GM19099 (cell line): ENCODE measurements around the gene ABLIM2.

Source experiments
- POLR2A ChIP-seq: IDR thresholded peaks from 3 replicates; pipeline ENCODE4 v1.6.1; 2011; ENCODE audit warnings: low read depth; ENCODE audit not compliant: insufficient read length; ENCODE audit errors: extremely low read depth

The ABLIM2 gene

DNA sequence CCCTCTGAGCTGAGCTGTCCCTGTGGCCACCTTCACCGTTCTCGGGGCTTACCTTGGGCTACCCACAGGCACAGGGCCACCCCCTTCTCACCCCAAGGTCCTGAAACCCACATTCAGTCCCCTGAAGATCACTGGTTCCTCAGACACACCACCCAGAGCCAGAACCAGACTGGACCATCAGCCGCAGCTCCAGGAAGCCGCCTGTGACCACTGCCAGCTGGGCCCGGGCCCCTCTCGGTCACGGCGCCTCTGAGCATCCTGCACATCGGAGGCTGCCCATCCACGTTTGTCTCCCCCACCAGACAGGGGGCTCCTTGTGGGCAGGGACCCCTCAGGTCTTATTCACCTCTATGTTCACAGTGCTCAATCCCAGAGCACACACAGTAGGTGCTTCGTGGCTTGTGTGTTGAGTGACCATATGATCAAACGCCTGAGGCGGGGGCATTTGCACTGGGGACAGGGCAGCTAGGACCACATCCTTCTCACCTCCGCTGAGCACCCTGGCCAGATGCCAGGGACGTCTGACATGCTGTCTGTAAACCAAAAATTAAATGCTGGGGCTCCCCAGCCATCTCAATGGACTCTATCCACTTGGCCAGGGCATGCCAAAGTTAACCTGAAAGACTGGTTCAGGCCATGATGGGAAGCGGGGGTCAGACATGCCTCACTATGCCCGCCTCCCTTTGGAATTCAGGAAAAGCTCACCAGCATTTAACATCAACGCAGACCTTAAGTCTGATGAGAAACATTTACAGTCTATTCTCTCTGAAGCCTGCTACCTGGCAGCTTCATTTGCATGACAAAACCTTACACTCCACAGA, 109.5 kb downstream of the ABLIM2 start:
- TF ChIP-seq POLR2A, result no peak

DNA sequence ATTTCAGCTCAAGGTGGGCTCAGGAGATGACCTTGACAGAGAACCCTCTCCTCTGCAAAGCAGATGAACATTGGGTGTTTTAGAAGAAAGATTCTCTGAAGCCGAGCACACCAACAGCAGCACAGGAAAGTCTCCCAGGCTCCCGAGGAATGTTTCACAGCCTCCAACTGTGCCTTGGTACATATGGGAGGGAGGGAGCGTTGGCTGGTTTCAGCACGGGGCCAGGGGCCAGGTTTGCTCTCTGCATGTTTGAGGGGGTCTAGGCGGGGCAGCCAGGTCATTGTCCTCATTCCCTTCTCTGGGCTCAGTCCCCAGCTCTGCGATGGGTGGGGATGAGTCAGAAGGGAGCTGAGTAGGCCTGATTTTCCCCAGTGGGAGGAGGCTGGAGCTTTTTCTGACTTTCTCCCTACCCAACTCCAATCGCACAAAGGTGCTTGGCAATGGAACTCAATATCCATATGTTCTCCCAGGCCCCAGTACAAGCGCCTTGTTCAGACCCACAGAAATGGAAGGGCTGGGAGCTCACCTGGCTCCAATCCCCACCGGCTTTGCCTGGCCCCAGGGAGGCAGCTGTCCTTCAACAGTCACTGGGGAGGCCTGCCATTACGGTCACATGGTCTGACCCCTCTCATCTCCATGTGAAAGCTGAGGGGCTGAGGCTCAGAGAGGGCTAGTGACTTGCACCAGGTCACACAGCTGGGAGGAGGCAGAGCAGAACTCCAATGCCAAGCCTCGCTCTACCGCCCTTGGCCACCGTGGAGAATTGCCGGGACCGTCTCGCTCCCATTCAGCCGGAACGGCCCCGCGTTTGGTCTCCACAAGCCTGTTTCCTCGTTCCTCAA, 110.6 kb downstream of the ABLIM2 start:
- TF ChIP-seq POLR2A, result no peak

DNA sequence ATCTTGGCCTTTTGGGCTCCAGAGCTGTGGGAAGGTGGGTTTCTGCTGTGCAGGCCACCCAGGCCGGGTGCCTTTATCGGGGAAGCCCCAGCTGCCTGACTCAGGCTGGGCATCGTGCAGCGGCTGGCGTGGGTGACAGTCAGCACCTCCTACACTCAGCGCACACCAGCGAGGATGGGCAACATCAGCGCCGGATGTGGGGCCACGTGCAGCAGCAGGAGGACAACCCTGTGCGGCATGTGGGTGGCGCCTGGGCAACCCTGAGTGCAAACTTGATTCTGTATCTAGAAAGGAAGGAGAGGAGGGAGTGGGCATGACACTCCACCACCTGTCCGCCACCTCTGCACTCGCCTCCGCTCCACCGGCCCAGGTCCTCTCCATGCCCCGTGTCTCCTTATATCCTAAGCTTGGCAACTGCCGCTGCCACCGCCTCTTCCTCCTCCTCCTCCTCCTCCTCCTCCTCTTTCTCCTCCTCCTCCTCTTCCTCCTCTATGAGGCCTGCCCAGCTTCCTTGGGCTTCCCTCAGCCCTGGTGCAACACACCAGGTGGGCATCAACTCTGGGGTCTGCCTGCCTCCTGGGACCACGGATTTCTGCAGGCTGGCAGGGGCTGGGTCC, 111.6 kb downstream of the ABLIM2 start:
- no peak for TF ChIP-seq POLR2A

DNA sequence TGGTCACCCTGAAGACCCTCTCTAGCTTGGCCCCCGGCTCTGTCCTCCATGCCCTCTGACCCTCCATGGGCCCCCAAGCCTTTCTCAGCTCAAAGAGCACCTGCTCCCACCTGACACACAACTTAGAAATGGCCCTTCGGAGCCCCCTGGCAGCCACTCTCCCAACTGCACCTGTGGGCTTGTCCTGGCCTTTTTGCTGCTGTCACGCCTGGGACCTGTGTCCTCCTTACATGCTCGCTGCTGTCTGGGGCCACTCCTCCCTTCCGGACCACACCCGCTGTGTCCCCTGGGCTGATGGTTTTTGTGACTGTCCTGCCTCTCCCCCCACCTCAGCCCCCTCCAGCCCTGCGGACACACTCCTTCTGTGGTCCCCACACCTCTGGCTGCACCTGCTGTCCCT, 112.7 kb downstream of the ABLIM2 start:
- TF ChIP-seq POLR2A, result no peak

DNA sequence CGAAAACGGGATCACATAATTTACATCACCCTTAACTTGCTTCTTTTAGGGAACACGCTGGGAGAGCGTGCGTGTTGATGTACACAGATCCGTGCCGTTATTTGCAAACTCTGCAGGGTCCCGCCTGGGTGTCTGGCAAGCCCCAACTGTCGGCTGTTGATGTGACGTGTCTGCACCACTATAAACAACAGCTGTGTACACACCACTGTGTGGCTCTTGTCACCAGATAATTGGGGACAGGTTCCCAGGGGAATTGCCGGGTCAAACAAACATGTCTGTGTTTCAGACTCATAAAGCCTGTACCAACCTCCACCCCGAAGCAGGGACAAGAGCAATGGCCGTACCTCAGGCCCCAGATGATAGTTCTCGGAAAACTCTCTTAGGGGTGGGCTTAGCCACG, 113.9 kb downstream of the ABLIM2 start:
- TF ChIP-seq POLR2A, result no peak

DNA sequence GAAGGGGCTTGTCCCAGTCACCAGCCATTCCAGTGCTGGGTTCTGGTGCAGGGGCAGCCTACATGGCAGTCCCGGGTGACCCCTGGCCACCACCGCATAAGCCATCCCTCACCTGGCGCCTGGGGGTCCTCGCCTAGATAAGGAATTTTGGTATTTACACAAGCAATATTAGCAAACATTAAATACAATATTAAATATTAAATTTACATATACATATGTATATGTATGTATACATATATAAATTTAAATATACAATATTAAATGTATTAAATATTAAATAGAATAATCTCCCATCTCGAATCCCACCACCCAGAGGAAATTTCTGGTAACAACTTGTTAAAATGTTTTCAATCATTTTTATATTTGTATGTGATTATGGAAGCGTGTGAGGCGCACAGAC, 114.4 kb downstream of the ABLIM2 start:
- TF ChIP-seq POLR2A, result no peak

DNA sequence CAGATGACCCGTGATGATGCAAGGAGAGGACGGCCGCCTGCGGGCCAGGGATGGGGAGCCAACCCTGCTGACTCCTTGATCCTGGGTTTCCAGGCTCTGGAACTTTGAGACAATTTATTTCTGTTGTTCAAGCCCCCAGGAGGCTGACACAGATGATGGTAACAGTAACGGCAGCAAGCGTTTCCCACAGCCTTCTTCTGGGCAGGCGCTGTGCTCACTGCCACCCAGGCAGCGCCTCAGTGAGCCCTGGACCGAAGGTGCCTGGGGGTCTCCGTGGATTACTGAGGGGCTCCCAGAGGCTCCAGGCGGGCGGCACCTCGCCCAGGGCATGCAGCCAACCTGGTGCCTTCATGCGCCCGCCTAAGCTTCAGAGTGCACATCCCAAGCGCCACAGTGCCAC, 115.0 kb downstream of the ABLIM2 start:
- TF ChIP-seq POLR2A, result no peak

DNA sequence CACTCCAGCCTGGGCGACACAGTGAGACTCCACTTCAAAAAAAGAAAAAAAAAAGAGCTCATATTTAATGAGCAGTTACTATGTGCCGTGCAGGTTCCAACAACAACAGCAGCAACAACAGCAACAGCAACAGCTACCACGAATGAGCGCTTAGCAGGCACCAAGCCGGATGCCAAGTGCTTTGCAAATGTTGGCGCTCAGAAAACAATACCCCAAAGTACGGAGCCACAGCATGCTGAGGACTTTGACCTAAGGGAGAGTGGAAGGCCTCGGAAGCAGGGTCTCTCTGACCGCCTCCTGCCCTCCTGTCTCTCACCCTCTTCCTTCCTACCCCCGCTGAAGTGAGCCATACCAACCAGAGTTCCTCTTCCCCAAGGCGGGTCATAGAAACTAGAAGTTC, 116.7 kb downstream of the ABLIM2 start:
- no peak for TF ChIP-seq POLR2A

DNA sequence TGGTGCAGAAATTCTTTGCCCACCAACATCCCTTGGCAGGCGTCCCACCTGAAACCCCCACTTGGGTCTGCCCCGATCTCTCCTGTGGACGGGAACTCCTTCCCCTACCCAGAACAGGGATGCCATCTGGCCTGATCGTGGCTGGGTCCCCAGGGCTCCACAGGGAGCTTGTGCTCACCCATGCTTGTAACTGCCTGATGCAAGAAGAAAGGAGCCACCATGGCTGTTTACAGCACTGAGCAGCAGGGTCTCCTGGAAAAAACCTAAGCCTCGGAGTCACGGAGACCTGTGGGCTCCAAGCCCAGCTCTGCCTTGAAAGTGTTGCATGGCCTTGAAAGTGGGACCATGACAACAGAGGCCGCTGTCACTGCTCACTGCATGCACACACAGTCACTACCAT, 117.4 kb downstream of the ABLIM2 start:
- no peak for TF ChIP-seq POLR2A

DNA sequence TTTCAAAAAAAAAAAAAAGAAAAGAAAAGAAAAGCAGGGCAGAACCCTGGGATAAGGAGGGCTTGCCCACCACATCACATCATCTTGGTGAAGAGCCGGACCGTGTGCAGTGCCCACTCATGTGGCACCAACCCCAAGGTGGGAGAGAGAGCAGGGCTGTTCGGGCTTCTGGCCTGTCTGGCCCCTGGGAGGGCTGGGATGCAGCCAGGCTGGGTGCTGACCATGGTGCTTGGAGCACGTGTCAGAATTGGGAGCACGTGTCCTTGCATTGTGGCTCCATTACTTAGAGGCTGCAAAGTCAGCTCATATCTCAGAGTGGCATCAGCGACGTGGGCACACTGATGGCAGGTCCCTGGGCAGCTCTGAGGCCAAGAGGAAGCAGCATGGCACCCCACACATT, 118.0 kb downstream of the ABLIM2 start:
- no peak for TF ChIP-seq POLR2A

DNA sequence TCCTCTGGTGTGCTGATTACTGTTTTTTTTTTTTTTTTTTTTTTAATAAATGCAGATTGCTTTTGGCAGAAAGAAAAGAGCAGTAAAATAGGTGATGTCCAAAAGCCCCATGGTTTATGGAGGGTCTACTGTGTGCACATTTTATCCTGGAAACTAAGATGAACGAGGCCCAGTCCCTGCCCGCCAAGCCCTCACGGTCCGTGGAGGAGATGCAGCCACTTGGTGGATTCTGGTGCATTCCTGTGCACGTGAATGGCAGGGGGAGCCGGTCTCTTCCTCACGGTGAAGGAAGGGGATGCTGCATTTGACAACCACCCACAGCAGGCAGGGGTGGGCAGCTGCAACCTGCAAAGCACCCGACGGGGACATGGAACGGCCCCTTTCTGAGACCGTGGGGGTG, 118.8 kb downstream of the ABLIM2 start:
- TF ChIP-seq POLR2A, result no peak

DNA sequence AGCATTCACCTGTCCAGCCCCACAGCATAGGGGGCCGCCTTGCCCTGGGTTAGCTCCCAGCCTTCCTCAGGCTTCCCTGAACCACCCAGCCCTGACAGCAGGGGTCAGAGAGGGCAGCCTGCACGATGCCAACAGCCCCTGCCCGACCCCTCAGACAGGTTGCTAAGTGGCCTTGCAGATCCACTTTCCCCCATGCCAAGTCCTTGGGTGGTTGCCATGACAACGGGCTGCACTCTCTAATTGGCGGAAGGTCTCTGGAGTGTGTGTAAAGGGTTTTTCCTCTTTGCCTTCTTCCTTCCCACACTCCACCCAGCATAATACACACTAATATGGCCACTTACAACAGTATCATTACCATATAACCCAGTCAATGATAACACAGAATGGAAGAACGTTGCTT, 119.3 kb downstream of the ABLIM2 start:
- TF ChIP-seq POLR2A, result no peak

DNA sequence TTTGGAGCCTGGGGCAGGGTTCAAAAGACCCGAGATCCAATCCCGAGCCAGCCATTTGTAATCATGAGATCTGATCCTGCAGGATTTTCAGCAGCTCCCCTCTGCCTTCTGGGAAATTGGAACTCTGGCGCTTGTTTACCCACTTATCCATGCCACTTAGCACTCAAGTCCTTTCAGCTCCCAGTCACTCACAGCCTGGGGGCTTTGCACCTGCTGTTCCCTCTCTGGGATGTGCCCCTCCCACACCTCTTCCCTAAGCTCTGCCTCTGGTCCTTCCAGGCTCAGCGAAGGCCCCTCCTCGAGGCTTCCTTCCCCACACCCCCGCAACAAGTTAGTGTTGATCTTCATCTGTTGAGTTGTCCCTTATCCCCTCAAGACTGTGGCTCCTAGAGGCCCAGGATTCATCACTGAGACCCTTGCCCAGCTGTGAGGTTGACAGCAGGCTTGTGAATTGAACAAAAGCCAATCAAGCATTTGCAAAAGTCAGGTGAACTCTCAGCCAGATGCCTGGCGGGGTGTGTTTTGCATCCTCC, 119.8 kb downstream of the ABLIM2 start:
- TF ChIP-seq POLR2A, result no peak

DNA sequence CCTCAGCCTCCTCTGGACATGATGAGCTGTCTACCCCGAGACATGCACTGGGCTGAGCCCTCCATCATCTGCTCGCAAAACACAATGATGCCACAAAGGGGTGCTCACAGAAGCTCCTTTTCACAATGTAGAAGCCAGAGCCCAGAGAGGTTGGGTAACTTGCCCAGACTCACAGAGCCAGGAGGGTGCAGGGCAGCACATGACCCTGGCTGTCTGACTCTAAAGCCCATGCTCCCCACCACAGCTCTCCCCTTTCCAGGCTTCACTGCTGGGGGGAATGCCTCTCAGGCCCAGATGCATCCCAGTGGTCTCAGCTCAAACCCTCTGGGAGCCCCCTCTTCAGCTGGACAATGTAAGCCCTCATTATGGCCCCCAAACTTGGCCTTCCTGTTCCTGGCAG, 120.5 kb downstream of the ABLIM2 start:
- no peak for TF ChIP-seq POLR2A

DNA sequence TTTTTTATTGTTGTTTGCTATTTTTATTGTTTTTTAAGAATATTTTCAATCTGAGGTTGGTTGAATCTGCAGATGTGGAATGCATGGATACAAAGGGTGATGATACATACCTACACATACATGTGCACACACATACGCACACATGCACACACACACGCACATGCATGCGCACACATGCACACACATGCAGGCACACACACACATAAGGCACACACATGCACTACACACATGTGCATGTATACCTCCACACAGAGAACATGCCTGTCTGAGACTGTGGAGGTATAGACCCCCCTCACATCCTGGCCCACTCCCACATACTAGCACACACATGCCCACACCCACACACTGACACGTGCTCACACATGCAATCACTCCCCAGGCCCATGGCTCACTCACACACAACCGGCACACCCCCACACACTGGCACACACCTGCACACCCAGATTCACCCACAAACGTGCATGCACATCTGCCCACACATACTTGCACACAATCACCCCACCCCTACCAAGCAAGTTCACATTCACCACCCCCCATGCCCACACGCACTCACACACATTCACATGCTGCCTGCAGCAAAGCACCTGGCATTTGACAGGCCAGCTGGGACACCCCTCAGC, 121.4 kb downstream of the ABLIM2 start:
- no peak for TF ChIP-seq POLR2A

DNA sequence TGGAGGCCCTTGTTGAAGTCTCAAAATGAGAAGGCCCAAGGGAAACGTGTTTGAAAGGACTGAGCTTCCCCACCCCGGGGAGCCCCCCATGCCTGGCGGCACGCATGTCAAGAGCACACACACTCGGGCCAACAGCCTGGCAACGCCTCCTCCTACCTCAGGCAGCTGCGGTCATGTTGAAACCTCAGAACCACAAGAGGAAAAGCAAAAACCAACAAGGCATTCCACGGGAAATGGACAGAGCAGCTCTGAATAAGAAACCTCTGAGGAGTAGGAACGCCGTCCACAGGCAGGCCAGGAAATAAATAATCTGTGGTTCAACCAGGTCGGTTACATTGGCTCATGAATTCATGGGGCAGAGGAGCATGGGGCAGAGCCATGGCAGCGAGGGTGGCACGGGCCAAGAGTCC, 123.2 kb downstream of the ABLIM2 start:
- TF ChIP-seq POLR2A, result no peak
